Memory B cell (primary cell): ENCODE measurements around the gene FSIP1.

Experiments used
- ATAC-seq: fragments of 150-1000 bp; cut with Tn5 transposase; 2 replicates; pipeline ENCODE4 v1.10.0; 2021; ENCODE audit warnings: low read depth, mild to moderate bottlenecking, moderate library complexity
- DNase-seq, 2 donors: peaks; one replicate each; pipeline ENCODE4 v3.0.0; 2022; ENCODE audit warnings: low spot score in 2 of 2
- H3K27ac Mint-ChIP-seq: one replicate; pipeline ENCODE4 v1.8.0; 2022; ENCODE audit warnings: mild to moderate bottlenecking, moderate library complexity, mixed read lengths
- H3K27me3 Mint-ChIP-seq: one replicate; pipeline ENCODE4 v1.8.0; 2022; ENCODE audit warnings: mixed read lengths
- H3K36me3 Mint-ChIP-seq: one replicate; pipeline ENCODE4 v1.8.0; 2022; ENCODE audit warnings: mild to moderate bottlenecking, mixed read lengths
- H3K4me1 Mint-ChIP-seq: one replicate; pipeline ENCODE4 v1.8.0; 2022; ENCODE audit warnings: mixed read lengths
- H3K4me3 Mint-ChIP-seq: one replicate; pipeline ENCODE4 v1.8.0; 2022; ENCODE audit warnings: mild to moderate bottlenecking, moderate library complexity, mixed read lengths
- H3K9me3 Mint-ChIP-seq: one replicate; pipeline ENCODE4 v1.8.0; 2022; ENCODE audit warnings: mixed read lengths

FSIP1 gene

DNA sequence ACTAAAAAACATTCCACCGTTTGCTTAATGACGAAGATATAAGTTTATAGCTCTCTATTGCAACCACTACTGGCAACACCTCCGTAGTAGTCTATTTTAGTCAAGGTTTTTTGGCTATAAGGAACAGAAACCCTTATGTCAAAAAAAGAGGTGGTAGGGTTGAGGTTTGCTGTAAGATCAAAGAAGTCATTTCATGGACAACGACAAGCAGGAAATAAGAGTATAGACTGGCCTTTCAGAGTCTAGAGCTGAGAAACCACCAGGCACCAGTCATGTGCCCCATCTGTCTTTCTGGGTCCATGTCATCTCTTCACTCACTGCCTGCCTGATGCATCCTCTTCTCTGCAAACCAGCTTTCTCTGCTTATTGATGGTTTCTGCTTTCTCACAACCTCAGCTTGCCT, 159.1 kb downstream of the FSIP1 start:
- Mint-ChIP-seq H3K27me3 (no peaks in the 10 kb centered on the region), H3K9me3 (peaks cover 4% of the 10 kb centered on the region), H3K36me3 (peaks cover 2% of the 10 kb centered on the region), H3K4me1 (peaks cover 6% of the 10 kb centered on the region), H3K4me3 (no peak overlapping the region), H3K27ac (no peak overlapping the region)
- DNase-seq = no peak
- peak; percentile 66 for ATAC-seq

DNA sequence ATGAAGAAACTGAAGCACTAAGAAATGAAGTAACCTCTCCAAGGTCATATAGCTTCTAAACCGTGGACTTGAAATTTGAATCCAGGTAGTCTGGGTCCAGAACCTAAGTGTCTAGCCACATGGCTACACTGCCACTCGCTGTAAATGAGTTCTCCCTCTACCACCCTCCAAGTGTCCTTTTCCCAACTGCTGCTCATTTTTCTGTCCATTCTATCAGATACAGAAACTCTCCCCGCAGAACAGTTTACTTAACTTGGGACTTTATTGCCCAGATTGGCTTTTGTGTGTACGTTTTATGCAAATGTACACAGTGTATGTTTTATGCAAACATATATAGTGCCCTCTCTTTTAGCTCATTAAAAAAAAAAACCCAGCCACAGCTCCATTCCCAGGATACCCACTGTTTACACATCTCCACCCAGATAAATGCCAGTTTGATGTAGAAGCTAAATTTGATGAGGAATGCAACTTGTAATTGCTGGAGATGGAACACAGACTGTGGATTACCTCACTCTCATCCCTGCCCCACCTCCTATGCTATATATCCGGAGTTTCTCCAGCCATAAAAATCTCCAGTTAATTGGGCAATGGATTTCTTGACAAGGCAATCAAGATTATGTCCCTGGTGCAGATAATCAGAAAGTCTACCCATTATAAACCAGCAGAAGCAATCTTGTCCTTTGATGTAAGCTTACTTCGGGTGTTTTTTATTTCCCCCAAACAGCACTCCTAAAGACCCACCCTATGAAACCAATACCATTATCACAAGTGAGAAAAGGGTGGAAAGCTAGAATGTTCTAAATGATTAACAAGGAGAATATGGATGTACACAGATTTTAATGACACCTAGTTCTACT, 159.8 kb downstream of the FSIP1 start:
- no peak overlapping the region for H3K4me3 Mint-ChIP-seq
- H3K4me1 Mint-ChIP-seq = peaks cover 6% of the 10 kb centered on the region
- no peak for DNase-seq
- no peaks in the 10 kb centered on the region for H3K27me3 Mint-ChIP-seq
- peaks cover 2% of the 10 kb centered on the region for H3K36me3 Mint-ChIP-seq
- H3K27ac Mint-ChIP-seq = no peak overlapping the region
- ATAC-seq = no peak
- peaks cover 4% of the 10 kb centered on the region for H3K9me3 Mint-ChIP-seq

DNA sequence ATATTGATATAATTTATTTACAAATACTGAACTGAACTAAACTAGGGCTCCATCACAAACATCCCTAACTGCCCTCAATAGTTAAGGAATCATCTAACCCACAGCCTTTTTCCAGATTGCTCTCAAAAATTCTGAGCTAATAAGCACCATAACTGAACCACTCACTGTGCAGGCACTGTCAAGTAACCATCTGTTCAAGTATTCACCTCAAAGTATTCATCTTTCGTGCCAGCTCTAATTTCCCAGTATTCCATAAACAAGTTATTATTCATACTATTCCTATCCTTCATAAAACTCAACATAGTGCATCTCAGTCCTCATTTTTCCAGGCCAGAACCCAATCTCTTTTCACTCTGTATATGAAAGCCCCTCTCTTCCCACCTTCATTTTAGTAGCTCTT, 160.7 kb downstream of the FSIP1 start:
- no peak overlapping the region for H3K27ac Mint-ChIP-seq
- peaks cover 6% of the 10 kb centered on the region for H3K4me1 Mint-ChIP-seq
- H3K36me3 Mint-ChIP-seq = peaks cover 2% of the 10 kb centered on the region
- H3K27me3 Mint-ChIP-seq = no peaks in the 10 kb centered on the region
- peaks cover 4% of the 10 kb centered on the region for H3K9me3 Mint-ChIP-seq
- no peak overlapping the region for H3K4me3 Mint-ChIP-seq
- ATAC-seq (no peak), DNase-seq (no peak)

DNA sequence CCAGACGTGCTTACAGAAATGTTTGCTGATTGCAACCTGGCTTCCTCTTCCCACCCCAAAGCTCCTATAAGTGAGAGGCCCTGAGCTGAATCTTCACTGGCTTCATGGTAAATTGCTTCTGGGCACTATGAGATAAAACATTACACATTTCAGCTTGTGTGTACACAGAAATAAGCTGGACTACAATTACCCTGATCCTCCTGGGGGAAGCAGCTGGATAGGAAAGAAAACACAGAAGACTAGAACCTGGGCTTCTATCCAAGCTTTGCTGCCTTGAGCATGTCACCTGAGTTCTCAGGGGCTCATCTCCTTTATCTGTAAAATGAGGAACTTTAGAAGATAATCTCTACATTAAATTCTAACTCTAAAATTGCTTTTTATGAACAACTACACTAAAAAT, 161.4 kb downstream of the FSIP1 start:
- no peak for ATAC-seq
- Mint-ChIP-seq H3K27ac (no peak overlapping the region), H3K4me1 (peaks cover 6% of the 10 kb centered on the region), H3K4me3 (no peak overlapping the region), H3K36me3 (peaks cover 2% of the 10 kb centered on the region), H3K9me3 (peaks cover 4% of the 10 kb centered on the region), H3K27me3 (peaks cover 2% of the 10 kb centered on the region)
- DNase-seq = no peak

DNA sequence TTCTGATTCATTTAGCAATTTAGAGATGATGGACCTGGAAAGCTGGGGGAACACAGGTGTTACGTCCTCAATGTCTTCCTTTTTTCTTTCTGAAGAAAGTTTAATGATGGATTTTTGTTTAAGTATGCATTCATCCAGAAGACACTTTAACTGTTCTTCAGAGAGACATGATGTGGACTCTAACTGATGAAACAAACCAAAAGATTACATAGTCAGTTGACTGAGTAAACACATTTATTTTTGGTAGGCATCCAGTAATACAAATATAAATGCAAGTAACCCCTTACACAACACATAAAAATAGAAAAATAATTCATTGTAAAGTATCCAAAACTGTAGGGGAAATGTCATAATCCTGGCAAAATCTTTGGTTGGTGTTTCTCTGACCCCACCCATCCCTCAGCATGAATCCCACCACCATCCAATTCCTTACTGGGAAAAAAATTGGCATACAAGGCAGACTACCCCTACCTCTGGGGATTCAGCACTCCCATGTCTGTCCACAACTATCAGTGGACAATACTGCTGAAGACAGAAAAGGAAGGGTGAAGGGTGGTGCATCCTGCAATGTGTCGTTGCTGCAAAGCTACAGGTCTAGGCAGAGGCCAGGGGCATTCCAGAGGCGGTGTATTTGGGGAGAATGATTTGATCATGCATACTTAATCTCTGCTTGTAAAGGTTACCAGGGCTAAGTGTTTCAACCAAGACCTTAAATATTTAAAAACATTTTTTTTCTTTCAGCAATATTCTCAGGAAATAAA, 164.4 kb downstream of the FSIP1 start:
- H3K4me1 Mint-ChIP-seq = no peaks in the 10 kb centered on the region
- ATAC-seq = no peak

DNA sequence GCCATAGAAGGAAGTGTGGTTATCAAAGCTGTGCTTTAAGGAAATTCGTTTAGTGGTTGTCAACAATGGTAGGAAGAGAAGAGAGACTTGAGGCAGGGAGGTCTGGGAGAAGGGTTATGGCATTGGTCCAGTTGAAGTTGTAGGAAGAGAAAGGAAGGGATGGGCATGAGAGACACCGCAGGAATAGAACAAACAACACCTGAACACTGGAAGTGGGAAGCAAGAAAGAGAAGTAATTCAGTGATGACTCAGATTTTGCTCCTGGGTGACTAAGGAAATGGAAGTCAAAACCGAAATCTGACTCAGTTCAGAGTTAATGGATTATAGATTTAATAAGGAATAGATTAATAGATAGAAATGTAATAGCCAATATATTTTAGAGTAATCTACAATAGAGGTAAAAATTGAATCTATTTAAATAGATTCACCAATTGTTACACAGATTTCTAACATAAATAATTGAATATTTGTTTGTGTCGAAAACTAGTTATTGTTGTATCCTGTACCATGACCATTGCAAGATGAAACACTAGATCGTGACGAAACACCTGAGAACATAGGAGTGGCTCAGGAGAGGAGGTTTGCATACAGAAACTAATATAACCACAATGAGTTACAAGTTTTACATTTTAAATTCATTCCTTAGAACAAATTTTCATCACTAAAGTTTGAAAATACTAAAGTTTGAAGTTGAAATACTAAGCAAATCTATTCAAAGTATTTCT, 165.7 kb downstream of the FSIP1 start:
- H3K27me3 Mint-ChIP-seq = peaks cover 3% of the 10 kb centered on the region

More for the DNA sequence above, 164.4 kb downstream of the FSIP1 start:
- peaks cover 6% of the 10 kb centered on the region for H3K9me3 Mint-ChIP-seq
- DNase-seq = no peak
- peaks cover 2% of the 10 kb centered on the region for H3K36me3 Mint-ChIP-seq
- no peak overlapping the region for H3K27ac Mint-ChIP-seq
- H3K27me3 Mint-ChIP-seq = peaks cover 3% of the 10 kb centered on the region
- no peak overlapping the region for H3K4me3 Mint-ChIP-seq

DNA sequence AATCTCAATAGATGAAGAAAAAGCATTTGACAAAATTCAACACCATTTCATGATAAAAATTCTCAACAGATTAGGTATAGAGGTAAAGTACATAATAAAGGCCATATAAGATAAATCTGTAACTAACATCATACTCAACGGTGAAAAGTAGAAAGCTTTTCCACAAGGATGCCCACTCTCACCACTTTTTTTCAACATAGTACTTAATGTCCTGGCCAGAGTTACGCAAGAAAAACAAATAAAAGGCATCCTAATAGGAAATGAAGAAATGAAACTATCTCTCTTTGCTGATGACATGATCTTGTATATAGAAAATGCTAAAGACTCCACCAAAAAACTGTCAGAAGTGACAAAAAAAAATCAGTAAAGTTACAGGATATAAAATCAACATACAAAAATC, 168.8 kb downstream of the FSIP1 start:
- H3K4me3 Mint-ChIP-seq = no peak overlapping the region
- peaks cover 6% of the 10 kb centered on the region for H3K36me3 Mint-ChIP-seq
- ATAC-seq (no peak), DNase-seq (no peak)
- no peaks in the 10 kb centered on the region for H3K4me1 Mint-ChIP-seq
- H3K27ac Mint-ChIP-seq = no peak overlapping the region
- H3K9me3 Mint-ChIP-seq = peaks cover 16% of the 10 kb centered on the region
- H3K27me3 Mint-ChIP-seq = peaks cover 4% of the 10 kb centered on the region

More for the DNA sequence above, 165.7 kb downstream of the FSIP1 start:
- peaks cover 12% of the 10 kb centered on the region for H3K9me3 Mint-ChIP-seq
- peaks cover 5% of the 10 kb centered on the region for H3K36me3 Mint-ChIP-seq
- ATAC-seq = no peak
- H3K4me1 Mint-ChIP-seq = no peaks in the 10 kb centered on the region
- no peak overlapping the region for H3K4me3 Mint-ChIP-seq
- no peak overlapping the region for H3K27ac Mint-ChIP-seq
- DNase-seq = no peak

DNA sequence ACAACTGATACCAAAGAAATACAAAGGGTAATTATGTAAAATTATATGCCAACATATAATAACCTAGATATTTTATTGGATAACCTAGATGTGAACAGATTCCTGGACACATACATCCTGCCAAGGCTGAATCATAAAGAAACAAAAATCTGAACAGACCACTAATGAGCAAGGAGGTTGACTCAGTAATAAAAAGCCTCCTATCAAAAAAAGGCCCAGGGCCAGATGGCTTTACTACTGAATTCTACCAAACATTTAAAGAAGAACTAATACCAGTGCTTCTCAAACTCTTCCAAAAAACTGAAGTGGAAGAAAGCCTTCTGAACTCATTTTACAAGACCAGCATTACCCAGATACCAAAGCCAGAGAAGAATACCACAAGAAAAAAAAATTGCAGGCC, 169.4 kb downstream of the FSIP1 start:
- H3K4me3 Mint-ChIP-seq = no peak overlapping the region
- no peak overlapping the region for H3K27ac Mint-ChIP-seq
- no peaks in the 10 kb centered on the region for H3K4me1 Mint-ChIP-seq
- DNase-seq (no peak), ATAC-seq (no peak)
- H3K36me3 Mint-ChIP-seq = peaks cover 6% of the 10 kb centered on the region
- peaks cover 16% of the 10 kb centered on the region for H3K9me3 Mint-ChIP-seq
- peaks cover 4% of the 10 kb centered on the region for H3K27me3 Mint-ChIP-seq

DNA sequence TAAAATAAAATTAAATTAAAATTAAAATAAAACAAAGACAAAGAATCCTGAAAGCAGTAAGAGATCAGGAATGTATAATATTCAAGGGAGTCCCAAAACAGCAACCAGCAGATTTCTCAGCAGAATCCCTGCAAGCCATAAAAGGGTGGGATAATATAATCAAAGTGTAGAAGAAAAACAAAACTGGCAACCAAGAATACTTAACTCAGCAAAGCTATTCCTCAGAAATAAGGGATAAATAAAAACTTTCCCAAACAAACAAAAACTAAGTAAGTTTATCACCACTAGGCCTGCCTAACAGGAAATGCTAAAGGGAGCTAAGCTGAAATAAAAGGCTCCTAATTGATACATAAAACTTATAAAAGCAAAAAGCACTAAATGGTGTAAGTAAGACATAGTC, 172.0 kb downstream of the FSIP1 start:
- Mint-ChIP-seq H3K9me3 (peaks cover 16% of the 10 kb centered on the region), H3K27me3 (peaks cover 7% of the 10 kb centered on the region), H3K27ac (no peak overlapping the region), H3K36me3 (peaks cover 6% of the 10 kb centered on the region), H3K4me3 (no peak overlapping the region), H3K4me1 (no peaks in the 10 kb centered on the region)
- ATAC-seq (no peak), DNase-seq (no peak)

DNA sequence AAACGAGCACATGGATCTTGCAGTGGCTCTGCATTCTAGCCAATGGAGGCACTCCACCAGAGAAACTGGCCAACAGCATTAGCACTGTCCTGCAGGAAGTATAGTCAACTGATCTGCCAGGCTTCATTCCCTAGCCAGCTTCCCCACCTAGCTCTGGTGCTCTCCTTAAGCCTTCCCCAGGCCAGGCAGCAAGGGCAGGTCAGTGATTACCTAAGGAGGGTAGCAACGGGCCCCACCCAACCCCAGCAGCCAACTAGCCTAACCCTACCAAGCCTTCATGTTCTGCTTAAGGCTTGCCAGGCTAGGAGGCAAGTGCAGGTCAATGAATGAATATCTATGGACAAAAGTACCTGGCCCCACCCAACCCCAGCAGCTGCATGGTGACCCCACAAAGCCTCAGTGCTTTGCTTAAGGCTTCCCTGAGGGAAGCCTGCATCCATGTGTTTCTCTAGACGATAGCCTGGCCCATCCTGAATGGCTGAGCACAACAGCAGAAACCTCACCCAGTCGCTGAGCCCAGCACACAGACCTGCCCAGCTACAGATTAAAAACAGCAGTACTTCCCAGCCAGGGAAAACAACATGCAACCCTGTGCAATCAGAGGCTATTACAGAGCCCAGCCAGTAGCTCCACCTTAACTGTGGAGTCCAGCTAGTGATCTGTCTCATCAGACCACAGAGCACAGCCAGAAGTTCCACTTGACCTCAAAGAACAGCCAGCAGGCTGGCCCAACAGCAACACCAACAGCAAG, 173.3 kb downstream of the FSIP1 start:
- no peak overlapping the region for H3K27ac Mint-ChIP-seq
- DNase-seq (no peak), ATAC-seq (no peak)
- peaks cover 16% of the 10 kb centered on the region for H3K9me3 Mint-ChIP-seq
- no peaks in the 10 kb centered on the region for H3K4me1 Mint-ChIP-seq
- H3K27me3 Mint-ChIP-seq = peaks cover 7% of the 10 kb centered on the region
- H3K36me3 Mint-ChIP-seq = peaks cover 6% of the 10 kb centered on the region
- no peak overlapping the region for H3K4me3 Mint-ChIP-seq

DNA sequence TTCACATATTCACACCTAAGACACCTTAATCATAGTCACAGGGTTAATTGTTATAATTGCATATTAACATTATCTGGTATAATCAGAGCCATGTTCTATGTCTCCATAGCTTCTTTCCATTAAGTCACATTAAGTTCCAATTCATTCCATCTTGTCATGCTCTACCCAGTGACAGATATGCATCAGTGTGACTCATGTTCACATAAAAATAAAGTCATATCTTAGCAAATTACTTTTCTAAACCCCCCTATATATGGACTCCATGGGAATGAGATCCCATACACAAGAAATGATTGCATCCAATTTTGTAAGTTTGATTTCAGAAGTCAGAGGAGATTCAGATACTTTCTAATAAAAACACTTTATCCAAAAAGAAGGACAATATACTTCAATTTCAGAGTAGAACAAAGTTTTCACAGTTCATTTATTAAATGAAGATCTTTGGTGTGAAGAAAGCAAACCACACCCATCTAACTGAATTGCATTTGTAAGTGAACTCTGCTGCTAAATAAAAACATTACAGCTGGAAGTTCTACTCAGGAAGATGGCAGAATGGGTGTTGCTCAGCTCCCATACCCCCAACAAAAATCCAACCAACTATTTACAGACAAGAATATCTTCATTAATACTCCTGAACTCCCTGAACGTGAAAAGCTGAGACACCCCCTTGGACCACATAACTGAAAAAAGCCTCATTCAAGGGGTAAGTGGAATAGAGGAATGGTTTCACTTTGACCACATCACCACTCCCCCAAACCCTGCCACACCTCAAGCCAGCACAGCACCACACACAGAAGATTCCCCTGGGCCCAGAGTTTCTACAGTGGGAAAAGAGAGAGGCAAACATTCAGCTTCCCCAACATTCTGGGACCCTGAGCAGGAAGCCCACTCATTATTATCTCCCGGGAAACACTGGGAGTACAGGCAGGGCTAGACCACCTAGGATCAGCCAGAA, 174.2 kb downstream of the FSIP1 start:
- ATAC-seq (no peak), DNase-seq (no peak)
- Mint-ChIP-seq H3K4me3 (no peak overlapping the region), H3K27me3 (peaks cover 7% of the 10 kb centered on the region), H3K27ac (no peak overlapping the region), H3K36me3 (peaks cover 6% of the 10 kb centered on the region), H3K9me3 (peaks cover 15% of the 10 kb centered on the region), H3K4me1 (no peaks in the 10 kb centered on the region)

DNA sequence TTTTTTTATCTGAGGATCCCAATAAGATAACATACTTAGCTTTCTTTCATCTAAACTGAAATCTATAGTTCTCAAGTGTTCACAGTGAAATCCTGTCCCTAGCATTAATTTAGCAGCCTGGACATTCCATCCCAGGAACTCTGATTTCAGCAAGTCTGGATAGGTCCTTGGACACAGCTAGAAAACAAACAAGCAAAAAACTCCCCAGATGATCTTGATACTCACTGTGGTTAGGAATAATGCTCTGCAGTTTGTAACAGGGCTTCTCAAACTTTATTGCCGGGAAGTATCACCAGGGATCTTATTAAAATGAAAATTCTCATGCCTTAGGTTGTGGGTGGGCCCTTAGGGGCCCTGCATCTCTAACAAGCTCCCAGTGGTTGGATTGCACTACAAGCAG, 177.5 kb downstream of the FSIP1 start:
- DNase-seq (no peak), ATAC-seq (no peak)
- no peaks in the 10 kb centered on the region for H3K9me3 Mint-ChIP-seq
- H3K4me3 Mint-ChIP-seq = no peak overlapping the region
- peaks cover 5% of the 10 kb centered on the region for H3K27me3 Mint-ChIP-seq
- no peak overlapping the region for H3K27ac Mint-ChIP-seq
- H3K36me3 Mint-ChIP-seq = no peaks in the 10 kb centered on the region
- H3K4me1 Mint-ChIP-seq = no peaks in the 10 kb centered on the region

DNA sequence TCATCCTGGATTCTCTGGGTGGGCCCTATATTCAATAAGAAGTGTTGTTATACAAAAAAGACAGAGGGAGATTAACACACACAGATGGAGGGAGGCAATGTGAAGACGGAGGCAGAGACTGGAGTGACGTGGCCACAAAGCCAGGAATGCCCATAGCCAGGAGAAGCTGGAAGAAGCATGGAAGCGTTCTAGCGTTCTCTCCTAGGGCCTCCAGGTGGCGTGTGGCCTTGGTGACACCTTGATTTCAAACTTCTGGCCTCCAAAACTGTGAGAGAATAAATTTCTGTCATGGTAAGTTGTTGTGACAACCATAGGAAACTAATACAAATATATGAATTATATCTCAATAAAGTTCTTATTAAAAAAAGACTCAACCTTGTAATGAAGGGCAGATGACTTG, 180.5 kb downstream of the FSIP1 start:
- peaks cover 5% of the 10 kb centered on the region for H3K27me3 Mint-ChIP-seq
- H3K4me3 Mint-ChIP-seq = no peak overlapping the region
- H3K9me3 Mint-ChIP-seq = no peaks in the 10 kb centered on the region
- ATAC-seq = no peak
- no peak for DNase-seq
- H3K4me1 Mint-ChIP-seq = no peaks in the 10 kb centered on the region
- H3K27ac Mint-ChIP-seq = no peak overlapping the region
- no peaks in the 10 kb centered on the region for H3K36me3 Mint-ChIP-seq
